Muscle layer of duodenum (tissue), 2 donors: ENCODE data around the gene IFFO2.
"Not testable (repeated sequence)": the region's sequence is repeated elsewhere in the genome, so short reads cannot be mapped to it uniquely, and the experiment has no call there.

Source experiments
- H3K27ac ChIP-seq: one replicate; pipeline ENCODE4 v1.7.0; 2013; ENCODE audit warnings: mild to moderate bottlenecking, low read length
- H3K27me3 ChIP-seq: one replicate; pipeline ENCODE4 v1.7.0; 2013; ENCODE audit warnings: low read depth, mild to moderate bottlenecking, control low read depth, low read length
- H3K36me3 ChIP-seq, 2 donors: one replicate each; pipeline ENCODE4 v1.7.0; 2013; ENCODE audit warnings: low read length in 2 of 2, control low read depth in 1 of 2, mild to moderate bottlenecking in 1 of 2; ENCODE audit not compliant: insufficient read depth in 2 of 2, control insufficient read depth in 1 of 2
- H3K4me1 ChIP-seq, 2 donors: one replicate each; pipeline ENCODE4 v1.7.0; 2013; ENCODE audit warnings: low read length in 2 of 2, mild to moderate bottlenecking in 2 of 2, control low read depth in 1 of 2, moderate library complexity in 1 of 2; ENCODE audit not compliant: insufficient read depth in 2 of 2, control insufficient read depth in 1 of 2
- H3K4me3 ChIP-seq, 2 donors: one replicate each; pipeline ENCODE4 v1.7.0; 2013; ENCODE audit warnings: low read length in 2 of 2, low read depth in 1 of 2, mild to moderate bottlenecking in 1 of 2
- H3K9me3 ChIP-seq, 2 donors: one replicate each; pipeline ENCODE4 v1.7.0; 2013; ENCODE audit warnings: low read length in 2 of 2, control low read depth in 1 of 2, mild to moderate bottlenecking in 1 of 2; ENCODE audit not compliant: control insufficient read depth in 1 of 2
- donor health status: healthy.

The IFFO2 gene

DNA sequence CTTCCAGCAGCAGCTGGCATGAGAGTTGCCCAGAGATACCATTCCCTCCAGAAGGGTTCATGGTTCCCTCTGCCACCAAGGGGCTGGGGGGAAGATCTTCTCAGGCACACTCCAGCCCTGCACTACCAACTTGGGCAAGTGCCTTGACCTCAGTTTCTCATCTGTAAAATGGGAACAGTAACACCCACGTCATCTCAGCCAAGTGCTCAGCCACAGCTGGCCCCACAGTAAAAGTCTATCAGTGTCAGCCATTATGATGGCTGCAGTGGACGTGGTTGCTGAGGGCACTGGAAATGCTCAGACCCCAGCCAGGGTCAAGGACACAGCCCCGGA is 80.7 kb downstream of the IFFO2 start:
- Histone ChIP-seq H3K4me1 (no peaks in the 10 kb centered on the region), H3K9me3 (no peaks in the 10 kb centered on the region), H3K36me3 (peaks cover 0 to 12% of the 10 kb centered on the region in 2 donors), H3K27me3 (no peaks in the 10 kb centered on the region), H3K27ac (no peak overlapping the region), H3K4me3 (no peak overlapping the region)

- peaks cover 0 to 1% of the 10 kb centered on the region in 2 donors for H3K4me1 ChIP-seq
- no peaks in the 10 kb centered on the region for H3K9me3 ChIP-seq
- no peak overlapping the region for H3K4me3 ChIP-seq
- H3K27me3 ChIP-seq: no peaks in the 10 kb centered on the region
- peaks cover 0 to 12% of the 10 kb centered on the region in 2 donors for H3K36me3 ChIP-seq
- no peak overlapping the region for H3K27ac ChIP-seq
Measured at GRCh38 chr1:18875107-18875795, 81.2 kb downstream of the IFFO2 start.

- no peaks in the 10 kb centered on the region for H3K9me3 ChIP-seq
- no peak overlapping the region for H3K4me3 ChIP-seq
- no peak overlapping the region for H3K27ac ChIP-seq
- peaks cover 0 to 5% of the 10 kb centered on the region in 2 donors for H3K4me1 ChIP-seq
- H3K36me3 ChIP-seq: peaks cover 0 to 12% of the 10 kb centered on the region in 2 donors
- no peaks in the 10 kb centered on the region for H3K27me3 ChIP-seq
Measured at GRCh38 chr1:18874600-18874999, 81.9 kb downstream of the IFFO2 start.

DNA sequence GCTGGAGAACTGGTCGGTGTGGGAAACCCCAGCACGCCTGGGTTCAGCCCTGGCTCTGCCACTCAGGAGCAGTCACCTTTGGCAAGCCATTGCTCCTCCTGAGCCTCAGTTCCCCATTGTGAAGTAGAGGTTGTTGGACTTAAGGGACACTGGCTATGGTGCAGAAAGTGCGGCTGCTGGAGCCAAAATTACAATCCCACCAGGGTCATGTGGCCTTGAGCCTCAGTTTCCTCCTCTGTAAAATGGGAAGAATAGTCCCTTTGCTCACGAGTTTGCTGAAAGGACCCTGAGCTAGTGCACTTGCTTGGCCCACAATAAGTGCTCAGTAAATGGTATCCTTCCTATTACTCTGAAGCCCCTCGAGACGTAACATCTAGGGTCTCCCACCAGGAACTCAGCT is 82.4 kb downstream of the IFFO2 start:
- Histone ChIP-seq H3K27me3 (no peaks in the 10 kb centered on the region), H3K4me1 (peaks cover 0 to 5% of the 10 kb centered on the region in 2 donors), H3K36me3 (peaks cover 0 to 7% of the 10 kb centered on the region in 2 donors), H3K9me3 (no peaks in the 10 kb centered on the region), H3K27ac (no peak overlapping the region), H3K4me3 (no peak overlapping the region)

GRCh38 chr1:18872071-18872611 is 84.3 kb downstream of the IFFO2 start:
- peaks cover 0 to 7% of the 10 kb centered on the region in 2 donors for H3K36me3 ChIP-seq
- H3K4me3 ChIP-seq: no peak overlapping the region
- H3K9me3 ChIP-seq: no peaks in the 10 kb centered on the region
- H3K27ac ChIP-seq: no peak overlapping the region
- peaks cover 0 to 5% of the 10 kb centered on the region in 2 donors for H3K4me1 ChIP-seq
- no peaks in the 10 kb centered on the region for H3K27me3 ChIP-seq

DNA sequence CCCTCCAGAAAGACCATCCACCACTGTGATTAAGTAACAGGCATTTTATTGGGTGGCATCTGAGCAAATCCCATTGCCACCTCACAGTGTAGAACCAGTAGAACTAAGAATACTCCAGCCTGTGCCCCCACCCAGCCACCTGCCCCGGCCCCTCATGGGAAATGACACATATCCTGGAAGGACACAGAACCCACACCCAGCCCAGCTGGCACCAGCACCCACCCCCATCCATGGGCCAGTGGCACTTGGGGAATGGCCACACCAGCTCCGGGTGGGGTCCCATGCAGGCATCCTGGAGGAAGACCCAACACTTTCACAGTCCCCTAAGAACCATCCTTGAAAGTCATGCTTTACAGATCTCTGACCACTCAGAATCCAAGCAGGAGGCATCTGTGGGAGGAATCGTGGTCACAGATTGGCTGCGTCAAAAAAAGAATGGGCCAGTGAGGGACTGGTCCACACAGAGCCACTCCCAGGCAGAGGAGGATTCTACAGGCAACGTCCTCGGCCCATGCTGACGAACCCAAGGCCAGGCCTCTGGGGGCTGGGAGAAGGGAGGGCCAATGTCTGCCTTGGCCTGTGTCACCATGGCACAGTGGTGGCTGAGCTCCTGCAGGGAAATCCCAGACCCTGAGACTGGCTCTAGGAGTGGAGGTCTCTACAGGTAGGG is 84.9 kb downstream of the IFFO2 start:
- no peak overlapping the region for H3K4me3 ChIP-seq
- H3K4me1 ChIP-seq: peaks cover 0 to 5% of the 10 kb centered on the region in 2 donors

GRCh38 chr1:18870957-18871356 is 85.5 kb downstream of the IFFO2 start:
- no peaks in the 10 kb centered on the region for H3K9me3 ChIP-seq
- no peak overlapping the region for H3K4me3 ChIP-seq
- H3K4me1 ChIP-seq: peaks cover 0 to 5% of the 10 kb centered on the region in 2 donors
- no peaks in the 10 kb centered on the region for H3K27me3 ChIP-seq
- no peak overlapping the region for H3K27ac ChIP-seq
- H3K36me3 ChIP-seq: peaks cover 0 to 7% of the 10 kb centered on the region in 2 donors

More for the DNA sequence above, 84.9 kb downstream of the IFFO2 start:
- Histone ChIP-seq H3K27me3 (no peaks in the 10 kb centered on the region), H3K27ac (no peak overlapping the region), H3K36me3 (peaks cover 0 to 7% of the 10 kb centered on the region in 2 donors), H3K9me3 (no peaks in the 10 kb centered on the region)

GRCh38 chr1:18870595-18870865 is 85.9 kb downstream of the IFFO2 start:
- not testable (repeated sequence) for H3K9me3 ChIP-seq, H3K4me1 ChIP-seq, H3K27me3 ChIP-seq, H3K27ac ChIP-seq, H3K36me3 ChIP-seq, H3K4me3 ChIP-seq

GRCh38 chr1:18869847-18870594 is 86.5 kb downstream of the IFFO2 start:
- no peak overlapping the region for H3K4me3 ChIP-seq
- H3K27me3 ChIP-seq: no peaks in the 10 kb centered on the region
- H3K9me3 ChIP-seq: no peaks in the 10 kb centered on the region
- no peak overlapping the region for H3K27ac ChIP-seq
- peaks cover 0 to 7% of the 10 kb centered on the region in 2 donors for H3K36me3 ChIP-seq
- peaks cover 0 to 5% of the 10 kb centered on the region in 2 donors for H3K4me1 ChIP-seq

DNA sequence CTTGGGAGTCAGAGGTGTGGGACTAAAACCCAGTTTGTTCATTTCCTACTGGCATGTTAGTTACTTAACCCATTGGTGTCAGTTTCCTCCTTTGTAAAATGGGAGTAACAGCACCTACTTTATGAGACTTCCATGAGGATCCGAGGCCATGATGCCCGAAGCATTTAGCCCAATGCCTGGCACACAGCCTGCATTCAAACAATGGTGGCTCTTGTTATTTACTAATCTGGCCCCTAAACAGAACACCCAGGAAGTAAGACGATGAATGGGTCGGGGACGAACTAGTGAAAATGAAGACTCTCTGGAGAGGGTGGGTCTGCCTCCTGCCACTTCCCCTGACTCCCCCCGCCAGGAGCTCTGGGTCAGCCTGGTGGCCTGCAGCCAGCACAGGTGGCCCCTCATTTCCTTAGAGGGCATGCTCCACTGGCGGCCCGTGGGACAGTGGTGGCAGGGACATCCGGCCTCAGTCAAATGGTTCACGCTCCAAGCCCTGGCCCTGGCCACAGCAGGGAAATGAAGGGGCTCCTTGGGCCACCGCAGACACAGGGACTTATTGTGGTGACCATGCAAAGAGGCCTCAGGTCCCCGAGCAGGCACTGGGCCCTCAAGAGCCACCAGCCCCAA is 87.6 kb downstream of the IFFO2 start:
- H3K4me1 ChIP-seq: peaks cover 0 to 5% of the 10 kb centered on the region in 2 donors
- peaks cover 0 to 7% of the 10 kb centered on the region in 2 donors for H3K36me3 ChIP-seq
- no peak overlapping the region for H3K27ac ChIP-seq
- no peak overlapping the region for H3K4me3 ChIP-seq
- H3K9me3 ChIP-seq: no peaks in the 10 kb centered on the region
- no peaks in the 10 kb centered on the region for H3K27me3 ChIP-seq

DNA sequence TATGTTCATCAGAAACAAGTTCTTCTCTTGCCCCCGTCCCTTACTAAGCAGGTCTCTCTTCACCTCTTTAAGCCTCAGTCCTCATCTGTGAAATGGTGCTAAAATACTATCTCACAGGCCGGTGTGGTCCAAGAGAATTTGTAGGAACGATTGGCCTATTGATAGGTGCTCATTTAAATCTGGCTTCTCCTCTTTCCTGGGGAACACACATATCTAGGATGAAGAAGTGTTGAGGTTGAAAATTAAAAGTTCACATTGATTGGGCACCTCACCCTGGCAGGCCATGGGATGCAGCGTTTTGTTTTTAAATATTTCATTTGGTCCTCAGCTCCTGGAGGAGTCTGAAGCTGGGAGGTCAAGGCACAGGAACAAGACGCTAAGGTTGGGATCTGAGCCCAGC is 88.1 kb downstream of the IFFO2 start:
- Histone ChIP-seq H3K27me3 (no peaks in the 10 kb centered on the region), H3K36me3 (peaks cover 0 to 7% of the 10 kb centered on the region in 2 donors), H3K4me3 (no peak overlapping the region), H3K4me1 (peaks cover 0 to 5% of the 10 kb centered on the region in 2 donors), H3K9me3 (no peaks in the 10 kb centered on the region), H3K27ac (no peak overlapping the region)
